Fibroblast of the aortic adventitia (primary cell): ENCODE results near the gene CDC20B. TPM values are rescaled to one million over a fixed set of nuclear protein-coding genes. Genes with fewer than 3 reads are reported as not detected.

ENCODE experiments used
- DNase-seq: peaks from one replicate; pipeline ENCODE4 v3.0.0-alpha.2; 2010; ENCODE audit warnings: low read depth
- H3K4me3 ChIP-seq: 2 replicates; pipeline ENCODE4 v1.5.1; 2011; ENCODE audit warnings: low read depth, mild to moderate bottlenecking, control low read depth, low read length, moderate library complexity
- small RNA-seq: library from RNA; depleted of rRNA; stranded (forward); fragments of <200 nt; gene quantifications from one replicate; pipeline ENCODE3, GENCODE V24; 2012
- total RNA-seq: library from RNA; depleted of rRNA; stranded (reverse); fragments of >200 nt; gene quantifications from 2 replicates; pipeline ENCODE4 v1.2.3, GENCODE V29; 2012; ENCODE audit warnings: low replicate concordance
- TF ChIP-seq, protein P1 (sequence below): IDR thresholded peaks from 2 replicates; pipeline ENCODE4 v1.5.1; 2011; ENCODE audit warnings: mild to moderate bottlenecking, low read length, control low read depth, inconsistent platforms; ENCODE audit not compliant: insufficient read depth

CDC20B gene
- total RNA-seq, 1 donor = not detected

DNA sequence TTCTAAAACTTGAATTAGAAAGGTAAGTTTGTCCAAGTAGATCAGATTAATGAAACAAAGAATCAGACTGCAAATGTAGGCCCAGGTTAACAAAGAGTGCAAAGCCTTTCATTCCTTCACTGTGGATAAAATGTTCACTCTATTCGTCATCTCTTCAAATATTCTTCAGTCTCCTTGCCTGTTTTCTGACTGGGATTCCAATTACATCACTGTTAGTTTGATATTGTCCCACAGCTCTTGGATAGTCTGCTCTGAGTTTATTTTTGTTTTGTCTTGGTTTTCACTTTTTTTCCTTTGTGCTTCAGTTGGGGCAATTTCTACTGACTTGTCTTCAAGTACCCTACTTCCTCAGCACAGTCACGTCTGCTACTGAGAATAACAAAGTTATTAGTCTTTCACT lies 109.1 kb downstream of the CDC20B start:
- DNase-seq = peak; percentile 33
- no peak overlapping the region for H3K4me3 ChIP-seq
- TF ChIP-seq, protein P1, sequence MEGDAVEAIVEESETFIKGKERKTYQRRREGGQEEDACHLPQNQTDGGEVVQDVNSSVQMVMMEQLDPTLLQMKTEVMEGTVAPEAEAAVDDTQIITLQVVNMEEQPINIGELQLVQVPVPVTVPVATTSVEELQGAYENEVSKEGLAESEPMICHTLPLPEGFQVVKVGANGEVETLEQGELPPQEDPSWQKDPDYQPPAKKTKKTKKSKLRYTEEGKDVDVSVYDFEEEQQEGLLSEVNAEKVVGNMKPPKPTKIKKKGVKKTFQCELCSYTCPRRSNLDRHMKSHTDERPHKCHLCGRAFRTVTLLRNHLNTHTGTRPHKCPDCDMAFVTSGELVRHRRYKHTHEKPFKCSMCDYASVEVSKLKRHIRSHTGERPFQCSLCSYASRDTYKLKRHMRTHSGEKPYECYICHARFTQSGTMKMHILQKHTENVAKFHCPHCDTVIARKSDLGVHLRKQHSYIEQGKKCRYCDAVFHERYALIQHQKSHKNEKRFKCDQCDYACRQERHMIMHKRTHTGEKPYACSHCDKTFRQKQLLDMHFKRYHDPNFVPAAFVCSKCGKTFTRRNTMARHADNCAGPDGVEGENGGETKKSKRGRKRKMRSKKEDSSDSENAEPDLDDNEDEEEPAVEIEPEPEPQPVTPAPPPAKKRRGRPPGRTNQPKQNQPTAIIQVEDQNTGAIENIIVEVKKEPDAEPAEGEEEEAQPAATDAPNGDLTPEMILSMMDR = no peak

GRCh38 chr5:55063220-55063863 lies 109.6 kb downstream of the CDC20B start:
- TF ChIP-seq, protein P1 = no peak
- peak; percentile 39 for DNase-seq
- H3K4me3 ChIP-seq = no peak overlapping the region

Small RNA genes within 50 kb of the gene (small RNA-seq; reads per million reads assigned to genes)
- gene MIR449A (0.89 reads per million, percentile 26 among the genes with 10 or more reads in this experiment), gene MIR449B (not detected), gene MIR449C (0.32 reads per million)

Other genes with a start within 250 kb of the CDC20B start
- gene ESM1, start 187.6 kb downstream of the CDC20B start, total RNA-seq = 1.1 and 19.6 TPM in 2 replicates
- not detected in 2 replicates for gene GZMK, start 148.9 kb downstream of the CDC20B start, total RNA-seq
- gene GZMA, start 70.5 kb downstream of the CDC20B start, total RNA-seq = not detected in 2 replicates
- 79.7 and 244 TPM in 2 replicates for gene GPX8, start 13.0 kb downstream of the CDC20B start, total RNA-seq
- not detected in 2 replicates for gene MCIDAS, start 54.1 kb upstream of the CDC20B start, total RNA-seq
- 0.18 TPM in 1 of 2 replicates, not detected in the other for gene CCNO, start 60.4 kb upstream of the CDC20B start, total RNA-seq
- gene DHX29, start 134.5 kb upstream of the CDC20B start, total RNA-seq = 36.7 and 53.4 TPM in 2 replicates
- gene MTREX, start 134.8 kb upstream of the CDC20B start, total RNA-seq = 102 and 123 TPM in 2 replicates